Tibial nerve (tissue), 4 donors: ENCODE measurements around the gene SFI1.

ENCODE experiments used
- CTCF ChIP-seq, 5 experiments: fragments of 200-600 bp in 3 of 5; fragments of 450-650 bp in 2 of 5; sonication (generic) in 3 of 5; IDR thresholded peaks; one replicate each; pipeline ENCODE4 v1.5.1; 2016 to 2019; ENCODE audit warnings: antibody characterized with exemption in 5 of 5, mild to moderate bottlenecking in 3 of 5, moderate library complexity in 2 of 5
- EP300 ChIP-seq, 2 donors: sonication (generic); formaldehyde crosslinking; IDR thresholded peaks; one replicate each; pipeline ENCODE4 v1.6.1; 2017; ENCODE audit warnings: antibody characterized with exemption in 2 of 2, mild to moderate bottlenecking in 1 of 2
- POLR2A ChIP-seq, 2 donors: fragments of 450-650 bp; IDR thresholded peaks; one replicate each; pipeline ENCODE4 v1.6.1; 2017; ENCODE audit warnings: antibody characterized with exemption in 2 of 2, mild to moderate bottlenecking in 2 of 2, moderate library complexity in 2 of 2

DNA sequence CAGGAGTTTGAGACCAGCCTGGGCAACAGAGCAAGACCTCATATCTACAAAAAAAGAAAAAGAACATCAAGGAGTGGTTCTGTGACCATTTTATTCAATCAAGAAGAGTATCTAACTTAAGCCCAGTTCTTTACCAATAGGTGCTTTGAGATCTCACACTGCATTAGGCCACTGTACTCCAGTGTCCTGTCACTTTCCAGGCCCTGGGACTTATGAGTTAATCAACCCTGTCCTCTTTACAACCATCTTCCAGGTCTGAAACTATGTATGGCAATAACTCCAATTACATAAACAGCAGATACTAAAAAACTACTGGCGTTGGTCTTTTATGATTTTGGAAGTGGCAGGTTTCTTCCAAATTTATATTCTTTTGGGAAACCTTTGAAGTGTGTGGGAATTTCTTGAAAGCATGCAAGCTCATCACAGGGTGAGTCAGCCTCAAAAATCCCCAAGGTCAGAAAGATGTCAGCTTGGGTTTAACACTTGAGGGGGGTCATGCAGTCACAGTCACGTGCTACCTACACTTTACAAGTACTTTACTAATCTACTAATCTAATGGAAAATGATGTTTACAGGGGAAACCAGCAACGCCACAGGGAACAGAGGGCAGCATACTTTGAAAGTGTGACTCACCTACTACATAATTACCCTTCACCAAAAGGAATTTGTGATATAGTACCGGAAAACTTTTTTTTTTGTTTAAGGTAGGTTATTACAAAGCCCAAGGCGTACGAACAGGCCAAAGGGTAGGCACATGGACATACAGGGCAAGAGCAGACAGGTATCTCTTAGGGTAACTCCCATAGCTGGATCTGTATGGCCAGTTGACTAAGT is 150.1 kb downstream of the SFI1 start:
- TF ChIP-seq POLR2A (IDR thresholded peaks at IDR 0.05) (no peak), CTCF (IDR thresholded peaks at IDR 0.05) (no peak), EP300 (IDR thresholded peaks at IDR 0.05) (no peak)
